IPS-15b (cell line): ENCODE data around the gene NRGN.
A peak's percentile ranks its signal among the peaks of the same experiment; 100 is the strongest.

Experiments
- H3K27me3 ChIP-seq: one replicate; pipeline ENCODE4 v1.6.1; 2013; ENCODE audit warnings: low read length; ENCODE audit not compliant: control insufficient read depth, insufficient read depth
- H3K36me3 ChIP-seq: one replicate; pipeline ENCODE4 v1.6.1; 2013; ENCODE audit warnings: low read length; ENCODE audit not compliant: control insufficient read depth, insufficient read depth
- H3K4me1 ChIP-seq: one replicate; pipeline ENCODE4 v1.6.1; 2013; ENCODE audit warnings: mild to moderate bottlenecking, low read length; ENCODE audit not compliant: control insufficient read depth, insufficient read depth
- H3K4me3 ChIP-seq: one replicate; pipeline ENCODE4 v1.5.1; 2013; ENCODE audit warnings: low read depth, low read length
- H3K9ac ChIP-seq: one replicate; pipeline ENCODE4 v1.6.1; 2013; ENCODE audit warnings: low read depth, mild to moderate bottlenecking, low read length
- H3K9me3 ChIP-seq: one replicate; pipeline ENCODE4 v1.6.1; 2013; ENCODE audit warnings: mild to moderate bottlenecking, low read length; ENCODE audit not compliant: control insufficient read depth, insufficient read depth

The NRGN gene

DNA sequence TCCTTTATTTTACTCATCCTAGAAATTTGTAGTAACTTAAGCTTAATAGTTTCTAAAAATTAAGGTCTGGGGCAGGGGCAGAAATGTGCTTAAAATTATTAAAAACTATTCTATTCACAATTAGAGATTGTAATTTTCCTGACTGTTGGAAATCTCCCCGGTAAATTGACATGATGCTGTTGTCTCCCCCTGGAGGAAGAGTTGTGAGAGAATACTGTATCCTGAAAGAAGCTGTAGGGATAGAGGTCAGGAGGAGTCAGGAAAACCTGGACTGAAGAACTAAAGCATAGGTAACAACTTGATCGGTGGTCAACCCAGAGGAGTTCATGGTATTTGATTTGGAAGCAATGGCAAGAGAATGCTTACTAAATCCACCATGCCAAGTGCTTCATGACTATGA lies 38.5 kb downstream of the NRGN start:
- no peaks in the 10 kb centered on the region for H3K36me3 ChIP-seq
- no peak overlapping the region for H3K4me3 ChIP-seq
- no peaks in the 10 kb centered on the region for H3K4me1 ChIP-seq
- H3K9me3 ChIP-seq: no peaks in the 10 kb centered on the region
- no peak overlapping the region for H3K9ac ChIP-seq
- no peaks in the 10 kb centered on the region for H3K27me3 ChIP-seq

- no peaks in the 10 kb centered on the region for H3K36me3 ChIP-seq
- no peak overlapping the region for H3K9ac ChIP-seq
- H3K27me3 ChIP-seq: no peaks in the 10 kb centered on the region
- H3K4me1 ChIP-seq: no peaks in the 10 kb centered on the region
- no peaks in the 10 kb centered on the region for H3K9me3 ChIP-seq
- no peak overlapping the region for H3K4me3 ChIP-seq
Measured at GRCh38 chr11:124779568-124779967, 39.8 kb downstream of the NRGN start.

- no peak overlapping the region for H3K4me3 ChIP-seq
Measured at GRCh38 chr11:124783002-124783401, 43.3 kb downstream of the NRGN start.

DNA sequence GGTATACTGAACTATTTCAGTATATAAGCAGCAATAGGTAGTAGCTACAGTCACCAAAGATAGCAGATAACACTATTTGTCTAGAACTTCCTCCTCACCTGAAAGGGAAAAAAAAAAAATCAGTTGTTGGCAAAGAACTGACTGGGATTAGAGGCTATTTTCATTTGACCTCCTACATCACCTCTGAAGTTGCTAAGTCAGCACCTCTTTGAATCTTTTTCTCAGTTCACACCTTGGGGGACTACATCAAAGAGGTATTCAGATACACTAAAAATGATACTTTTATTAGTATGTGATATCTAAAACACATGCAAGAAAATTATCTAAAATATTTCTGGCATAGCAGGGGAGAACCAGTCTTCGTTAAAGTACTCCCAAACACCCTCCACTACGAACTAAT lies 44.3 kb downstream of the NRGN start:
- Histone ChIP-seq H3K4me3 (no peak overlapping the region), H3K9ac (no peak overlapping the region), H3K9me3 (no peaks in the 10 kb centered on the region), H3K27me3 (no peaks in the 10 kb centered on the region), H3K4me1 (no peaks in the 10 kb centered on the region), H3K36me3 (no peaks in the 10 kb centered on the region)

More at GRCh38 chr11:124783002-124783401, 43.3 kb downstream of the NRGN start:
- Histone ChIP-seq H3K27me3 (no peaks in the 10 kb centered on the region), H3K9ac (no peak overlapping the region), H3K9me3 (no peaks in the 10 kb centered on the region), H3K36me3 (no peaks in the 10 kb centered on the region), H3K4me1 (no peaks in the 10 kb centered on the region)

GRCh38 chr11:124788521-124788920 lies 48.8 kb downstream of the NRGN start:
- Histone ChIP-seq H3K27me3 (no peaks in the 10 kb centered on the region), H3K9me3 (no peaks in the 10 kb centered on the region), H3K4me1 (peaks cover 29% of the 10 kb centered on the region), H3K36me3 (no peaks in the 10 kb centered on the region), H3K4me3 (no peak overlapping the region), H3K9ac (no peak overlapping the region)

DNA sequence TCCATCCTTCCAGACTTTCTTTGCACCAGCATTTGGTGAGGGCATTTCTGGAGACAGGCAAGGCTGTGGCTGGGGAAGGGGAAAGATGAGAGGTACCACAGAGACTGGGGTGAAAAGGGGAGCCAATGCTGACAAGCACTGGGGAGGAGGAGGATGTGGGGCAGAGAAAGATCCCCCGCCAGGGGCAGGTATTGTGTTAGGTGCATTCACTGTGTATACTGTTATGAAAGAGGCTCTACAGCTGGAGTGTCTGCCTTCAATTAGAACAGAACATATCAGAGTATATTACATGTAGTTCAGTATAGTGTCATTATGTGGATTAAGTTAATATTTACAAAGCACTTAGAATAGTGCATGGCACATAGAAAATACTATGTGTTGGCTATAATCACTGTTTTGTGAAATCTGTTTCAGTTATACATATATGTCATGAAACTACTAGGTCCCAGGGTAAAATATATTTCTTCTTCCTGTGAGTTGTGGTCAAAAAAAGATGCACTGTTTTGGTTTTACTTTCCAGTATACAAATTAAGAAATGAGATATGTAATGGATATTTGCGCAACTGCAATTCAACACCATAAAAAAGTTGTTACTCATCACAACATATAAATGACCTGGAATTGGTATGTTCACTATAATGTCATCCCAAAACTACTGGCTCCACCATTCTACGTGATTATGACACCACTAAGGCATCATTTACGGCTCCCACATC lies 52.0 kb downstream of the NRGN start:
- no peaks in the 10 kb centered on the region for H3K27me3 ChIP-seq
- no peak overlapping the region for H3K9ac ChIP-seq
- H3K36me3 ChIP-seq: no peaks in the 10 kb centered on the region
- H3K4me3 ChIP-seq: no peak overlapping the region
- no peaks in the 10 kb centered on the region for H3K9me3 ChIP-seq
- peaks cover 39% of the 10 kb centered on the region for H3K4me1 ChIP-seq

DNA sequence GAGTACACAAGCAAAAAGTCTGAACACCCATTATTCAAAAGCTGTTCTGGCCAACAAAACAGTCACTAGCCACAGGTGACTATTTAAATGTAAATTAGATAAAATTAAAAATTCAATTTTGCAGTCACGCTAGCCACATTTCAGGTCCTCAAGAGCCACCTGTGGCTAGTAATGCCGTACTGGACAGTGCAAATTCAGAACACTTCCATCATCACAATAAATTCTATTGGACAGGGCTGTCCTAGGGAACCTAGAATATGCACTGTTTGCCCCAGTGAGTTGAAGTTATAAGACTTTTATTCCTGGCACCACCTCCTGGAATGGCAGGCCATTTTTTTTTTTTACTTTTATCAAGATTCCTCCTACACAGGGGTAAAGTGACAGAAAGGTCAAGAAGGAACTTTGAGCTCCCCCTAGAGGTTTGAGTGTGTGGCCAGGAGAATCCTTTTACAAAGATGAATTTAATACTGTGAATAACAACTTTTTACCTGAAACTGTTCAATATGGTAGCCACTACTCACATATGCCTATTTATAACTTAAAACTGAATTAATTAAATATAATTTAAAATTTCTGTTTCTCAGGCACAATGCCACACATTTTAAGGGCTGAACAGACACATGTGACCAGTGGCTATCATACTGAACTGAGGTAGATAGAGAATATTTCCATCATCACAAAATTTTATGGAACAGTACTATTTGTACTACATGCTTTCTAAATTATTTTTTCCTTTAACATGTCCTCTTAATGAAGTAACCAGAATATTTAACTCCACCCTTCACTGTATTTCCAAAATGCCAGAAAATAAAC lies 53.9 kb downstream of the NRGN start:
- Histone ChIP-seq H3K4me3 (peak overlapping the region; percentile 28), H3K9ac (no peak overlapping the region)

DNA sequence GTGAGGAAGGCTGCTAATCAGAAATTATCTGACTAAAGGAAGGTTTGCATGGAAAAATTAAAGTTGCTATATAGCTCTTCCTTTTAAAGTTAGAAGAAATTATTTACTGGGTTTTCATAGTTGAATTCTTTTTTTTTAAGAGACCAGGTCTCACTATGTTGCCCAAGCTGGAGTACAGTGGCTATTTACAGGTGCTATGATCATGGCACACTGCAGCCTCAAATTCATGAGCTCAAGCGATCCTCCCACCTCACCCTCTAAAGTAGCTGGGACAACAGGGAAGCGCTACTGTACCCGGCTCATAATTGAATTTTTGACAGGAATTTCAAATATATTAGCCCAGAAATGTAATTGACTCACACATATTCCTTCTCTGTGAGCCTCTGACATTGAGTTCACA lies 56.6 kb downstream of the NRGN start:
- no peaks in the 10 kb centered on the region for H3K27me3 ChIP-seq
- no peaks in the 10 kb centered on the region for H3K9me3 ChIP-seq
- no peaks in the 10 kb centered on the region for H3K36me3 ChIP-seq
- peaks cover 31% of the 10 kb centered on the region for H3K4me1 ChIP-seq
- no peak overlapping the region for H3K9ac ChIP-seq
- no peak overlapping the region for H3K4me3 ChIP-seq

More for the DNA sequence above, 53.9 kb downstream of the NRGN start:
- peaks cover 42% of the 10 kb centered on the region for H3K4me1 ChIP-seq
- no peaks in the 10 kb centered on the region for H3K27me3 ChIP-seq
- no peaks in the 10 kb centered on the region for H3K36me3 ChIP-seq
- no peaks in the 10 kb centered on the region for H3K9me3 ChIP-seq
